ENCODE measurements around the gene UBE2G2. TPM values are rescaled to one million over a fixed set of nuclear protein-coding genes. Genes with fewer than 3 reads are reported as not detected.
A peak's percentile ranks its signal among the peaks of the same experiment; 100 is the strongest.

Gene UBE2G2
- total RNA-seq, 3 donors from 2014 or later = 64.2 to 85.4 (median 66.8) TPM

GRCh38 chr21:44820851-44821250, 19.2 kb upstream of the UBE2G2 start:
- DNase-seq (no peak), ATAC-seq (no peak)
- Histone ChIP-seq H3K36me3 (ENCODE audit: low read depth) (no peaks in the 10 kb centered on the region), H3K9me3 (peaks cover 14% of the 10 kb centered on the region), H3K4me3 (no peak overlapping the region), H3K4me1 (ENCODE audit: low read depth) (peaks cover 4% of the 10 kb centered on the region)
- TF ChIP-seq CTCF (IDR thresholded peaks at IDR 0.05) = no peak
- intact Hi-C loops (cut with DNase I, micrococcal nuclease) = no loop called here

- H3K4me3 ChIP-seq = no peak overlapping the region
- no peak for TF ChIP-seq CTCF (IDR thresholded peaks at IDR 0.05)
- no peaks in the 10 kb centered on the region for H3K36me3 ChIP-seq (ENCODE audit: low read depth)
- peaks cover 14% of the 10 kb centered on the region for H3K9me3 ChIP-seq
- peaks cover 4% of the 10 kb centered on the region for H3K4me1 ChIP-seq (ENCODE audit: low read depth)
- intact Hi-C loops (cut with DNase I, micrococcal nuclease) = no loop called here
- no peak for ATAC-seq
- peak in 1 of 3 donors; percentile 32 for DNase-seq
These were observed 17.9 kb upstream of the UBE2G2 start for GRCh38 chr21:44819283-44820243.

- ATAC-seq = no peak
- DNase-seq = peak in 2 of 3 donors; percentile 20 to 66
- intact Hi-C loops (cut with DNase I, micrococcal nuclease) = no loop called here
- Histone ChIP-seq H3K4me1 (ENCODE audit: low read depth) (peaks cover 4% of the 10 kb centered on the region), H3K9me3 (peaks cover 13% of the 10 kb centered on the region), H3K4me3 (peak overlapping the region; percentile 59), H3K36me3 (ENCODE audit: low read depth) (no peaks in the 10 kb centered on the region)
- no peak for TF ChIP-seq CTCF (IDR thresholded peaks at IDR 0.05)
These were observed 17.0 kb upstream of the UBE2G2 start for GRCh38 chr21:44818640-44819011.

- intact Hi-C loops (cut with DNase I, micrococcal nuclease) = no loop called here
- peak; percentile 86 for ATAC-seq
- peaks cover 8% of the 10 kb centered on the region for H3K9me3 ChIP-seq
These were observed 16.5 kb upstream of the UBE2G2 start, which contains the start of gene SUMO3 for GRCh38 chr21:44817914-44818639. TSS of gene SUMO3 (minus strand) at chr21:44818062. CDS start at chr21:44817968, 94 bp downstream.

More at GRCh38 chr21:44817914-44818639, 16.5 kb upstream of the UBE2G2 start, which contains the start of gene SUMO3:
- Histone ChIP-seq H3K4me1 (ENCODE audit: low read depth) (peaks cover 4% of the 10 kb centered on the region), H3K36me3 (ENCODE audit: low read depth) (no peaks in the 10 kb centered on the region), H3K4me3 (peak within 1 kb of the TSS; percentile 59)
- TF ChIP-seq CTCF (IDR thresholded peaks at IDR 0.05) = no peak
- peak; percentile 82 to 92 (median 90) for DNase-seq
